ENCODE measurements around the gene CFAP45. TPM values are rescaled to one million over a fixed set of nuclear protein-coding genes. Genes with fewer than 3 reads are reported as not detected.

The CFAP45 gene
- total and polyA plus RNA-seq, 2 experiments from 2014 or later: 0.43 TPM; not detected in 1

DNA sequence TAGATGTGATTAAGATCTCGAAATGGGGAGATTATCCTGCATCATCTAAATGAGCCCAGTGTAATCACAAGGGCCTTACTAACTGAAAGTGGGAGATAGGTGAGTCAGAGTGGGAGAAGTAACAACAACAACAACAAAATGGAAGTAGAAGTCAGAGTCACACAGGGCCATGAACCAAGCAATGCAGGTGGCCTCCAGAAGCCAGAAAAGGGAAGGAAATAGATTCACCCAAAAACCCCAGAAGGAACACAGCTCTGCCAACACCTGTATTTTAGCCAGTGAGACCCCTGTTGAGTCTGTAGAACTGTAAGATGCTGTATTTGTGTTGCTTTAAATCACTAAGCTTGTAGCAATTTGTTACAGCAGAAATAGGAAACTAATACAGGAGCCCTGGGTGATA lies 21.3 kb upstream of the CFAP45 start:
- DNase-seq (ENCODE audit: low spot score): no peak
- no peak for TF ChIP-seq EZH2 (IDR thresholded peaks at IDR 0.05; ENCODE audit: borderline replicate concordance)
- TF ChIP-seq, protein P1, sequence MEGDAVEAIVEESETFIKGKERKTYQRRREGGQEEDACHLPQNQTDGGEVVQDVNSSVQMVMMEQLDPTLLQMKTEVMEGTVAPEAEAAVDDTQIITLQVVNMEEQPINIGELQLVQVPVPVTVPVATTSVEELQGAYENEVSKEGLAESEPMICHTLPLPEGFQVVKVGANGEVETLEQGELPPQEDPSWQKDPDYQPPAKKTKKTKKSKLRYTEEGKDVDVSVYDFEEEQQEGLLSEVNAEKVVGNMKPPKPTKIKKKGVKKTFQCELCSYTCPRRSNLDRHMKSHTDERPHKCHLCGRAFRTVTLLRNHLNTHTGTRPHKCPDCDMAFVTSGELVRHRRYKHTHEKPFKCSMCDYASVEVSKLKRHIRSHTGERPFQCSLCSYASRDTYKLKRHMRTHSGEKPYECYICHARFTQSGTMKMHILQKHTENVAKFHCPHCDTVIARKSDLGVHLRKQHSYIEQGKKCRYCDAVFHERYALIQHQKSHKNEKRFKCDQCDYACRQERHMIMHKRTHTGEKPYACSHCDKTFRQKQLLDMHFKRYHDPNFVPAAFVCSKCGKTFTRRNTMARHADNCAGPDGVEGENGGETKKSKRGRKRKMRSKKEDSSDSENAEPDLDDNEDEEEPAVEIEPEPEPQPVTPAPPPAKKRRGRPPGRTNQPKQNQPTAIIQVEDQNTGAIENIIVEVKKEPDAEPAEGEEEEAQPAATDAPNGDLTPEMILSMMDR (IDR thresholded peaks at IDR 0.05; ENCODE audit: poor library complexity): no peak
- no peak for TF ChIP-seq EZH2phosphoT487 (IDR thresholded peaks at IDR 0.05; ENCODE audit: low read depth, severe bottlenecking, unreplicated experiment)
- Histone ChIP-seq H4K20me1 (ENCODE audit: insufficient read depth, poor library complexity, severe bottlenecking) (no peaks in the 10 kb centered on the region), H3K4me1 (ENCODE audit: insufficient read depth) (peaks cover 32% of the 10 kb centered on the region), H2AFZ (no peak overlapping the region), H3K79me2 (peaks cover 26% of the 10 kb centered on the region), H3K27me3 (no peaks in the 10 kb centered on the region), H3K9me2 (replicated peaks; ENCODE audit: insufficient read depth) (no peaks in the 10 kb centered on the region), H3K27ac (no peak overlapping the region), H3K9me3 (ENCODE audit: low read depth) (no peaks in the 10 kb centered on the region), H3K36me3 (replicated peaks; ENCODE audit: insufficient read depth, low read depth) (no peaks in the 10 kb centered on the region), H3K4me3 (no peak overlapping the region), H3K4me2 (no peak overlapping the region)
- WGBS (ENCODE audit: low lambda C conversion rate, missing lambda C conversion rate): 65% methylated on average over 1 of the region's 1 CpG

DNA sequence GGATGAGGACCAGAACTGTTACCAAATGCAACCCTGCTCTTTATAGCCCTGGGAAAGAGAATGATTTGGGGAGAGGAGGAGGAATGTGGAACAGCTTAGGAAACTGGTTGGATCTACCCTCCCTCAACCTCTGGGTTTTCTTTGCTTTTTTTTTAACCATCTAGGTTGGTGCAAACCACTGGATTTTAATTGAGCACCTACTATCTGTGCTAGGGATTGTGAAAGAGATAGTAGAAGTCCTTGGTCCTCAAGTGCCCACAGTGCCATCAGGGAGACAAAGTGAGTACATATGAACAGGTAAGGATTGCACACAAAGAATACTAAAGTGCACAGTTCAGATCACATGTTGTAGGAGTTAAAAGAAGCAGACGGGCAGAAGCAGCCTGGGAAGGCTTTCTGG lies 20.7 kb upstream of the CFAP45 start:
- Histone ChIP-seq H3K9me3 (ENCODE audit: low read depth) (no peaks in the 10 kb centered on the region), H3K9me2 (replicated peaks; ENCODE audit: insufficient read depth) (no peaks in the 10 kb centered on the region), H3K4me1 (ENCODE audit: insufficient read depth) (peaks cover 31% of the 10 kb centered on the region), H2AFZ (no peak overlapping the region), H3K4me2 (no peak overlapping the region), H3K4me3 (no peak overlapping the region), H4K20me1 (ENCODE audit: insufficient read depth, poor library complexity, severe bottlenecking) (no peaks in the 10 kb centered on the region), H3K27me3 (no peaks in the 10 kb centered on the region), H3K36me3 (replicated peaks; ENCODE audit: insufficient read depth, low read depth) (no peaks in the 10 kb centered on the region), H3K79me2 (peaks cover 26% of the 10 kb centered on the region), H3K27ac (no peak overlapping the region)
- TF ChIP-seq, protein P1 (IDR thresholded peaks at IDR 0.05; ENCODE audit: poor library complexity): no peak
- no peak for TF ChIP-seq EZH2 (IDR thresholded peaks at IDR 0.05; ENCODE audit: borderline replicate concordance)
- no peak for TF ChIP-seq EZH2phosphoT487 (IDR thresholded peaks at IDR 0.05; ENCODE audit: low read depth, severe bottlenecking, unreplicated experiment)
- DNase-seq (ENCODE audit: low spot score): no peak
- WGBS (ENCODE audit: low lambda C conversion rate, missing lambda C conversion rate): 95% methylated on average over 1 of the region's 1 CpG

DNA sequence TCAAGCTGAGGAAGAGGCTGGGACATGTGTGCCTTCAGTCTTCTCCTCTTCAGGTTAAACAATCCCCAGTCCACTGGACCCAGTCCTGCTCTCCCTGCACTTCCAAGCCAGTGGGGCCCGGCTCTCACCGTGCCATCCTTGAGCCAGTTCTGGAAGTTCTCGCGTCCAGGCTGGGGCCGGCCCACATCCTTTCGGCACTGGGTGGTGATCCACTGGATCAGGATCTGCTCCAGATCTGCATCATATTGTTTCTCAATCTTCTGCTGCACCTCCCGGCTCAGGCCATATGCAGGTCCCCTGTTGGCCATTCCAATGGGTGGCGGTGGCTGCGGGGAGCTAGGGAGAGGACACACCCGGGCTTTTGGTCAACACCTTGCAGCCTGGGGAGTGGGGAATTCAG lies 20.2 kb upstream of the CFAP45 start:
- H2AFZ ChIP-seq: no peak overlapping the region
- no peaks in the 10 kb centered on the region for H3K9me3 ChIP-seq (ENCODE audit: low read depth)
- WGBS (ENCODE audit: low lambda C conversion rate, missing lambda C conversion rate): 92% methylated on average over 10 of the region's 10 CpGs
- H3K4me1 ChIP-seq (ENCODE audit: insufficient read depth): peaks cover 36% of the 10 kb centered on the region
- H3K4me2 ChIP-seq: no peak overlapping the region
- TF ChIP-seq EZH2phosphoT487 (IDR thresholded peaks at IDR 0.05; ENCODE audit: low read depth, severe bottlenecking, unreplicated experiment): no peak
- TF ChIP-seq, protein P1 (IDR thresholded peaks at IDR 0.05; ENCODE audit: poor library complexity): no peak
- no peak for DNase-seq (ENCODE audit: low spot score)
- H4K20me1 ChIP-seq (ENCODE audit: insufficient read depth, poor library complexity, severe bottlenecking): no peaks in the 10 kb centered on the region
- no peak overlapping the region for H3K27ac ChIP-seq
- no peaks in the 10 kb centered on the region for H3K9me2 ChIP-seq (replicated peaks; ENCODE audit: insufficient read depth)
- H3K4me3 ChIP-seq: no peak overlapping the region
- no peaks in the 10 kb centered on the region for H3K36me3 ChIP-seq (replicated peaks; ENCODE audit: insufficient read depth, low read depth)
- no peaks in the 10 kb centered on the region for H3K27me3 ChIP-seq
- H3K79me2 ChIP-seq: peaks cover 26% of the 10 kb centered on the region
